ENCODE measurements around the gene OSCP1.

DNA sequence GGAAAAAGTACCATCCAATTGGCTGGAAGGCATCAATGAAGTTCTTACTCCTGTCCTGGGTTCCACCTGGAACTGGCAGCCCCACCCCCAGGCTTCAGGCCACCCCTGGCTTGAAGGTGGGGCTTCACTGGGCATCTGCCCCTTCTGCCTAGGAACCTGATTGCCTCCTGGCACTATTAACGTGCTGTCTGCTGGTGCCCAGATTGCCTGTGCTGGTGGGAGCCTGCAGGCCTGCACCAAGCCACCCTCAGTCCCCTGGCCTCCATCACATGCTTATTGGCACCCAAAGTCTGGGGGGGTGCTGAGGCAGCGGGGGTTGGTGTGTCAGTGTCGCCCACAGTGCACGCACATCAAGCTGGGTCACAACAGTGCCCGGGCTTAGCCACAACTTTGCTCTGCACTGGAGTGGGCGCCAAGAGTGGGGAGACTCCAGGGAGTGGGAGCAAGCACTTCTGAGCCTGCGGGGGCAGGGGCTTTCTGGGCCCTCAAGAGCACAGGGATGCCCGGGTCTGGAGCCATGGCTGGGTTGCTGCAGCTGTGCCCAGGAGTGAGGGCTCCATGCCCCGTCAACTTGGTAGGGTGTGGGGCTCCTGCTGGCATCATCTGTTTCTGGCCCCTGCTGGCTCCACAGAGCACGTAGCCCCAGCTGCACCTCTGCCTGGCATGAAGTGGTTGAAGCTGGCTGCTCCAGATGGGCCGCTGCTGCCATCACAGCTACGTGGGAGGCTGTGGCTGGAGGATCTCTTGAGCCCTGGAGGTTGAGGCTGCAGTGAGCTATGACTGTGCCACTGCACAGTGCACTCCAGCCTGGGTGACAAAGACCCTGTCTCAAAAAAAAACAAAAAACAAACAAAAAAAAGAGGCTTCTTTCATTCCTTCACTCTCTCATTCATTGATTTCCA lies 48.4 kb downstream of the OSCP1 start:
- TF ChIP-seq EZH2 (IDR thresholded peaks at IDR 0.05; ENCODE audit: low read depth, unreplicated experiment) (no peak), POLR2AphosphoS5 (IDR thresholded peaks at IDR 0.05; ENCODE audit: low read depth) (no peak), ZNF331 (CRISPR knock-in tag; IDR thresholded peaks at IDR 0.05; ENCODE audit: low read depth) (no peak), EZH2phosphoT487 (IDR thresholded peaks at IDR 0.05; ENCODE audit: unreplicated experiment) (no peak), JUNB (IDR thresholded peaks at IDR 0.05; ENCODE audit: unreplicated experiment) (no peak), STAT1 (IDR thresholded peaks at IDR 0.05; ENCODE audit: unreplicated experiment) (no peak), CREB1 (CRISPR knock-in tag; IDR thresholded peaks at IDR 0.05; ENCODE audit: low read depth) (no peak), NANOG (IDR thresholded peaks at IDR 0.05; ENCODE audit: borderline replicate concordance) (no peak)
- TF ChIP-seq, protein P1, sequence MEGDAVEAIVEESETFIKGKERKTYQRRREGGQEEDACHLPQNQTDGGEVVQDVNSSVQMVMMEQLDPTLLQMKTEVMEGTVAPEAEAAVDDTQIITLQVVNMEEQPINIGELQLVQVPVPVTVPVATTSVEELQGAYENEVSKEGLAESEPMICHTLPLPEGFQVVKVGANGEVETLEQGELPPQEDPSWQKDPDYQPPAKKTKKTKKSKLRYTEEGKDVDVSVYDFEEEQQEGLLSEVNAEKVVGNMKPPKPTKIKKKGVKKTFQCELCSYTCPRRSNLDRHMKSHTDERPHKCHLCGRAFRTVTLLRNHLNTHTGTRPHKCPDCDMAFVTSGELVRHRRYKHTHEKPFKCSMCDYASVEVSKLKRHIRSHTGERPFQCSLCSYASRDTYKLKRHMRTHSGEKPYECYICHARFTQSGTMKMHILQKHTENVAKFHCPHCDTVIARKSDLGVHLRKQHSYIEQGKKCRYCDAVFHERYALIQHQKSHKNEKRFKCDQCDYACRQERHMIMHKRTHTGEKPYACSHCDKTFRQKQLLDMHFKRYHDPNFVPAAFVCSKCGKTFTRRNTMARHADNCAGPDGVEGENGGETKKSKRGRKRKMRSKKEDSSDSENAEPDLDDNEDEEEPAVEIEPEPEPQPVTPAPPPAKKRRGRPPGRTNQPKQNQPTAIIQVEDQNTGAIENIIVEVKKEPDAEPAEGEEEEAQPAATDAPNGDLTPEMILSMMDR (conservative IDR thresholded peaks at IDR 0.05; ENCODE audit: low read depth in 2 of 2) = no peak
- TF ChIP-seq, protein P2, sequence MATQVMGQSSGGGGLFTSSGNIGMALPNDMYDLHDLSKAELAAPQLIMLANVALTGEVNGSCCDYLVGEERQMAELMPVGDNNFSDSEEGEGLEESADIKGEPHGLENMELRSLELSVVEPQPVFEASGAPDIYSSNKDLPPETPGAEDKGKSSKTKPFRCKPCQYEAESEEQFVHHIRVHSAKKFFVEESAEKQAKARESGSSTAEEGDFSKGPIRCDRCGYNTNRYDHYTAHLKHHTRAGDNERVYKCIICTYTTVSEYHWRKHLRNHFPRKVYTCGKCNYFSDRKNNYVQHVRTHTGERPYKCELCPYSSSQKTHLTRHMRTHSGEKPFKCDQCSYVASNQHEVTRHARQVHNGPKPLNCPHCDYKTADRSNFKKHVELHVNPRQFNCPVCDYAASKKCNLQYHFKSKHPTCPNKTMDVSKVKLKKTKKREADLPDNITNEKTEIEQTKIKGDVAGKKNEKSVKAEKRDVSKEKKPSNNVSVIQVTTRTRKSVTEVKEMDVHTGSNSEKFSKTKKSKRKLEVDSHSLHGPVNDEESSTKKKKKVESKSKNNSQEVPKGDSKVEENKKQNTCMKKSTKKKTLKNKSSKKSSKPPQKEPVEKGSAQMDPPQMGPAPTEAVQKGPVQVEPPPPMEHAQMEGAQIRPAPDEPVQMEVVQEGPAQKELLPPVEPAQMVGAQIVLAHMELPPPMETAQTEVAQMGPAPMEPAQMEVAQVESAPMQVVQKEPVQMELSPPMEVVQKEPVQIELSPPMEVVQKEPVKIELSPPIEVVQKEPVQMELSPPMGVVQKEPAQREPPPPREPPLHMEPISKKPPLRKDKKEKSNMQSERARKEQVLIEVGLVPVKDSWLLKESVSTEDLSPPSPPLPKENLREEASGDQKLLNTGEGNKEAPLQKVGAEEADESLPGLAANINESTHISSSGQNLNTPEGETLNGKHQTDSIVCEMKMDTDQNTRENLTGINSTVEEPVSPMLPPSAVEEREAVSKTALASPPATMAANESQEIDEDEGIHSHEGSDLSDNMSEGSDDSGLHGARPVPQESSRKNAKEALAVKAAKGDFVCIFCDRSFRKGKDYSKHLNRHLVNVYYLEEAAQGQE (IDR thresholded peaks at IDR 0.05; ENCODE audit: unreplicated experiment) = no peak
- TF ChIP-seq, protein P3, sequence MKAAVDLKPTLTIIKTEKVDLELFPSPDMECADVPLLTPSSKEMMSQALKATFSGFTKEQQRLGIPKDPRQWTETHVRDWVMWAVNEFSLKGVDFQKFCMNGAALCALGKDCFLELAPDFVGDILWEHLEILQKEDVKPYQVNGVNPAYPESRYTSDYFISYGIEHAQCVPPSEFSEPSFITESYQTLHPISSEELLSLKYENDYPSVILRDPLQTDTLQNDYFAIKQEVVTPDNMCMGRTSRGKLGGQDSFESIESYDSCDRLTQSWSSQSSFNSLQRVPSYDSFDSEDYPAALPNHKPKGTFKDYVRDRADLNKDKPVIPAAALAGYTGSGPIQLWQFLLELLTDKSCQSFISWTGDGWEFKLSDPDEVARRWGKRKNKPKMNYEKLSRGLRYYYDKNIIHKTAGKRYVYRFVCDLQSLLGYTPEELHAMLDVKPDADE (IDR thresholded peaks at IDR 0.05) = no peak
